HG03135 (cell line): ENCODE measurements around the gene KIF11.
"Not testable (repeated sequence)": the region's sequence is repeated elsewhere in the genome, so short reads cannot be mapped to it uniquely, and the experiment has no call there.

Experiments used
- ATAC-seq: cut with Tn5 transposase; IDR thresholded peaks from one replicate; pipeline ENCODE4 v1.9.1; 2021; ENCODE audit warnings: mild to moderate bottlenecking, moderate library complexity; ENCODE audit not compliant: unreplicated experiment

Gene KIF11

DNA sequence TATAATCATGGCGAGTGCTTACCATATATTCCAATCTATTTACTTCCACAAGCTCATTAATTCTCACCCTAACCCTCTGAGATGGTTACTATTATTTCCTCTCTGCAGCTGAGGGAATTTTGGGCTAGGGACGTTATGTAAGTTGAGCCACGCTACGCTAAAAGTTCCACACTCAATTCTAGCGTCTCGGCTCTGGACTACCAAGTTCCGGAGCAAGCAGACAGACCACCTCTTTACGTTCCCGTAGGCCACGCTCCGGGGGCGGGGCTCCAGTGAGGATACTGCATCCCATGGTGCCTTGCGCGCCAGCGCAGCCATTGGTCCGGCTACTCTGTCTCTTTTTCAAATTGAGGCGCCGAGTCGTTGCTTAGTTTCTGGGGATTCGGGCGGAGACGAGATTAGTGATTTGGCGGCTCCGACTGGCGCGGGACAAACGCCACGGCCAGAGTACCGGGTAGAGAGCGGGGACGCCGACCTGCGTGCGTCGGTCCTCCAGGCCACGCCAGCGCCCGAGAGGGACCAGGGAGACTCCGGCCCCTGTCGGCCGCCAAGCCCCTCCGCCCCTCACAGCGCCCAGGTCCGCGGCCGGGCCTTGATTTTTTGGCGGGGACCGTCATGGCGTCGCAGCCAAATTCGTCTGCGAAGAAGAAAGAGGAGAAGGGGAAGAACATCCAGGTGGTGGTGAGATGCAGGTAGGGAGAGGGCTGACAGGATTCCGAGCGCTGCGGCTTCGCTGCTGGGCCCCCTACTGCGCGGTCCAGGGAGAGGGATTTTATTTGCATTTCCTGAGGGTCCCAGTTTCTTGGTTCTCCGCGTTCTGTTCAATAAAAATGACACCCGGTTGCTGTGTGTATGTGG is at the start of gene KIF11:
KIF11 (plus strand) TSS at position 370 of the 858 bp plus-strand sequence; CDS start at position 616, 246 bp downstream.
- peak; percentile 81 for ATAC-seq

DNA sequence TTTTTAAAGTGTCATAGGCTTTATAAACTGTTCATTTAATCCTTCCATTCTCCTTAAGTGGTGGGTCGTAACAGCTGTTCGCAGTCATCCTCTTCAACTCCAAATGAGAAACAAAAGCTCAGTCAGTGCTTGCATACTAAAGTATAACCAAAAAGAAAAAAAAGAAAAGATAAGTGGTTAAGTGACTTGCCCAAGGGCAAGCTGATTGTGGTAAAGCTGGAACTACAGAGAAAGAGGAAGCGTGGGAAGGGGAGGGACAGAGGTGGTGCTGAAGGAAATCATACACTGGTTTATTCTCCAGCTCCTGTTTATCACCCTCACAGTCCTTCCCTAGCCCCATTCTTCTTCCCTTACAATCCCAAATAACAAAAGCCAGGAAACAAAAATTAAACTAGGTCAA is 48.6 kb upstream of the KIF11 start:
- no peak for ATAC-seq

DNA sequence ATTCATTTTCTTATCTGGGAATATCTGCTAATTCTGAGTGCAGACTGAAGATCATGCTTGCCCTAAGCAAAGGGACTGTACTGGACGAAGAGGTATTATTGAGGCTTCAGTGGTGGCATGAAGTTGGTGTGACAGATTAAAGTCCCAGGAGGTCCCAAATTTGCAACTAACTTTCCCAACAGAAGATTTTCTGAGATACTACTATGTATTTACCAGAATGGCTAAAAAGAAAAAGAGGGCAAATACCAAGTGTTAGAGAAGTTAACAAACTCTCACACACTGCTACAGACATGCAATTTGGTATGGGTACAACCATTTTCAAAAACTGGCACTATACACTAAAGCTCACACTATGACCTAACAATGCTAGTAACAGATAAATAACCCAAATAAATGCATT is 47.4 kb upstream of the KIF11 start:
- ATAC-seq, result no peak

DNA sequence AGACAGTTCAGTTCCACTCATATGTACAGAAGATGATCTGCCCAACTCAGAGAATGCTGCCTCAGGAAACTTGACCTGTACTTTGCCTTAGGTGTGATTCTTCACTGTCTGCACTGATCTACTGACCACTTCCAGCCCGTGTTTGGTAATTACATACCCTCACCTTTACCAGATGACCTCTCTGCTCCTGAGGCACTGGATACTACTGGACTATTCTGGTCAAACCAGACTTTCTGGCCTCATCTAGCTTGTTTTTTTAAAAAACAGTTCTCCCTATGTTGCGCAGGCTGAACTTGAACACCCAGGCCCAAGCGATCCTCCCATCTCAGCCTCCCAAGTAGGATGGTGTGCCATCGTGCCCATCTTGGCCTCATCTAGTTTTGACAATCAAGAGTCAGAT is 45.3 kb upstream of the KIF11 start:
- ATAC-seq, result no peak

DNA sequence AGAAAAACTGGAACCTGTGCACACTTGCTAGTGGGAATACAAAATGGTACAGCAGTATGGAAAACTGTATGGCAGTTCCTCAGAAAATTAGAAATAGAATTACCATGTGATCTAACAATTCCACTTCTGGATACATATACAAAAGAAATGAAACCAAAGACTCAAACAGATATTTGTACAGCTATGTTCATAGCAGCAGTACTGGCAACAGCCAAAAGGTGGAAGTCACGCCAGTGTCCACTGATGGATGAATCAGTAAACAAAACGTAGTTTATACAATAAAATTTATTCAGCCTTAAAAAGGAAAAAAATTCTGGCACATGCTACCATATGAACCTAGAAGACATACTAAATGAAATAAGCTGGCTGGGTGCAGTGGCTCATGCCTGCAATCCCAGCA is 42.0 kb upstream of the KIF11 start:
- no peak for ATAC-seq

DNA sequence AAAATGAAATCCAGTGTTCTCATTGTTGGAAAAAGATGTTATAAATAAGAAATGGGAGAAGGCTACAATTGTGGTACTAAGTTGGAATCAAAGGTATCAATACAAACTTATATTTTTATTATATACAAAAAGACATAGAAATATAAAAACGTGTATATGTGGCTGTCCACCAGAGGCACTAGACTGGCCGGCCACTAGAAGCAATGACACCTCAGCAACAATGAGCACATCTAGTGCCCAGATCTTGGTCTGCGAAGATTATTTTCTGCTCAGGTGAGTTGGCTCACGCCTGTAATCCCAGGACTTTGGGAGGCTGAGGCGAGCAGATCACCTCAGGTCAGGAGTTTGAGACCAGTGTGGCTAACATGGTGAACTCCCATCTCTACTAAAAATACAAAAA is 40.6 kb upstream of the KIF11 start:
- ATAC-seq, result no peak

DNA sequence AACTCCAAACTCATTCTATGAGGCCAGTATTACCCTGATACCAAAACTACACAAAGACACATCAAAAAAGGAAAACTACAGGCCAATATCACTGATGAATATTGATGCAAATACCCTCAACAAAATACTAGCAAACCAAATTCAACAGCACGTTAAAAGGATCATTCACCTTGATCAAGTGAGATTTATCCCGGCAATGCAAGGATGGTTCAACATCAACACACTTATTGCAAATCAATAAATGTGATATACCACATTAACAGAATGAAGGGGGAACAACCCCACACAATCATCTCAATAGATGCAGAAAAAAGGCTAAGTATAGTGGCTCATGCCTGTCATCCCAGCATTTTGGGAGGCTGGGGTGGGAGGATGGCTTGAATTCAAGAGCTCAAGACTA is 39.0 kb upstream of the KIF11 start:
- no peak for ATAC-seq

DNA sequence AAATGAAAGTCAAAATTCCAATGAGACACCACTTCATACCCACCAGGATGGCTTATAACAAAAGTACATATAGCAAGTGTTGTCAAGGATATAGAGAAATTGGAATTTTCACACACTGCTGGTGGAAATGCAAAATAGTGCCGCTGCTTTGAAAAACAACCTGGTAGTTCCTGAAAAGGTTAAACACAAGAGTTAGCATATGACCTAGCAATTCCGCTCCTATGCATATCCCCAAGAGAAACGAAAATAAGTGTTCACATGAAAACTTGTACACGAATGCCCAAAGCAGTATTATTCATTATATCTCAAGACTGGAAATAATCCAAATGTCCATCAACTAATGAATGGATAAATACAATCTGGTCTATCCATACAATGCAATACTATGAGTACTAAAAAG is 33.9 kb upstream of the KIF11 start:
- ATAC-seq, result no peak

DNA sequence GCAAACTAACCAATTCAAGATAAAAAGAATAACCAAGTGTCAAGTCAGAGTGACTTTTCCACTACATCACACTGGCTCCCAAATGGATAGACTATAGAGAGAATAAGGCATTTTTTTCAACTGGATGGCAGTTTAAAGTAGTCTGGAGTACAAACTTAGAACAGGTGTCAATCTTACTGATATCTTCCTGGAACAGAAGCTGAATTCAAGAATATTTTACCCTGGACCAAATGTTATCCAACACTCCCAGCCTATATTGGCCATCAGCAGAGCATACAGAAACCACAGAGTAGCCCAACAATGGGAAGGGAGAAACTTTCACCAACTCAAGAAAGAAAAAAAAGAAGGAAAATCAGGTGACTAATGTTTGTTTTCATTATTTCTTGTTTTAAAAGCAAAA is 30.5 kb upstream of the KIF11 start:
- ATAC-seq, result no peak

DNA sequence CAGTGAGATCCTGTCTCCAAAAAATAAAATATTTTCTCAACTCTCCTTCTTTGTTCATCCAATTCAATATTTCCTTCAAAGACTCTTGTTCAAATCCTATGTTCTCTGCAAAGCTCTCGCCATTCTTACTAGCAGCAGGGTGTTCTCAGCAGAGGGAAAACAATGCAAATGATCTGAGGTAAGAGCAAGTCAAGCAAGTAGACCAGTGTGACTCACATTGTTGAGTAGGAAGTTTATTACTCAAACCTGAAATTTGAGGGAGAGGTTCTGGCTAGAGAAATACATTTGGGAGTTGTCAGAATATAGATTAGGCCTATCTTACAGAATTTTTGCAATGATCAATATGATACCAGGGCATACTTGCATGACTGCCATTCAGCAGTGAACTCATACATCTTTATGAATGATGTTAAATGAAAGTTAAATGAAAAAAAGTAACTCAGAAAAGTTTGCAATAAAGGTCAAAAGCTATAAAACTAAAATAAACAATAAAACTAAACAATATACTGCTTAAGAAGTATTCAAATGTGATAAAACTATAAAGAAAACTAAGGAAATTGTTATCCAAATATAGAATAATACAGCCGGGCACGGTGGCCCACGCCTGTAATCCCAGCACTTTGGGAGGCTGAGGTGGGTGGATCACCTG is 24.9 kb upstream of the KIF11 start:
- ATAC-seq, result peak; percentile 58

DNA sequence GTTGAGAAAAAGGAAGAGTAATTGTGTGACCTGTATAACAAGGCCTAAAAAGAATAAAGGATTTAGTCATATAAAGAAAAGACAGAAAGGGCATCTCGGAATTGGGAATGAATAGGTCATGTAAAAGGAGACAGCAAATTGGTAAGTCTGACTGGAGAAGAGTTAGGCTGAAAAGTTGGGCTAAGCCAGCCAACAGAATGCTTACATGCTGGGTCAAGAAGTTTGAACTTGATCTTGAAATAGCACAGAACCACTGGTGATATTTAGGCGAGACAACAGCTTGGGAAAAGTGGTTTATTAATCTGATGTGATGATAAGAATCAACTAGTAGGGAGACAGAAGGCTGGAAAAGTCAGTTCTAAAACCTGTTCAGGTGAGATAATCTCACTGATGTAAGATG is 23.9 kb upstream of the KIF11 start:
- ATAC-seq, result no peak

DNA sequence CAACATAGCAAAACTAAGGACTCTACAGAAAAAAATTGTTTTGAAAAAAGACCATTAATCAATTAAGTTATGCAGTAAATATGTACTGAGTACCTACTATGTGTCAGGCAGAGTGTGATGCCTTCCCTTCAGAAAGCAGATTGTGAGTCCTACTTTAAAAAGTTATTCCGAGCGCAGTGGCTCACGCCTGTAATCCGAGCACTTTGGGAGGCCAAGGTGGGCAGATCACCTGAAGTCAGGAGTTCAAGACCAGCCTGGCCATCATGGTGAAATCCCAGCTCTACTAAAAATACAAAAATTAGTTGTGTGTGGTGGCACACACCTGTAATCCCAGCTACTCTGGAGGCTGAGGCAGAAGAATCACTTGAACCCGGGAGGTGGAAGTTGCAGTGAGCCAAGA is 23.3 kb upstream of the KIF11 start:
- ATAC-seq, result not testable (repeated sequence)

DNA sequence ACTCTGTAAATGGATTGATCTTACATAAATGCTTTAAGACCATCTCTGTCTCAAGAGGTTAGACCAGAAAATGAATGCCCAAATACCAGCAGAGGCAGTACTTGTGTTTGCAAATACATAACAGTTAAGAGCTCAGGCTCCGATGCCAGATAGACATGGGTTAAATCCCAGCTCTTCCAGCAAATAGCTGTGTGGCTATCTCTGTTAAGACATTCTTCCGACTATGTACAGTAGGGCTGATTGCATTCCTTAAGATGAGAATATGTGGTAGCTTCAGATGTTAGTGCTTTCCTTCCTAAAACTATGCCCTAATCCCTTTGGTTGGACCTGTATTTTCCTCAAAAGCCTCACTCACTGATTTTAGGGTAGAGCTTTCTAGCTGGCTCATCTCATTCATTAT is 21.3 kb upstream of the KIF11 start:
- no peak for ATAC-seq

DNA sequence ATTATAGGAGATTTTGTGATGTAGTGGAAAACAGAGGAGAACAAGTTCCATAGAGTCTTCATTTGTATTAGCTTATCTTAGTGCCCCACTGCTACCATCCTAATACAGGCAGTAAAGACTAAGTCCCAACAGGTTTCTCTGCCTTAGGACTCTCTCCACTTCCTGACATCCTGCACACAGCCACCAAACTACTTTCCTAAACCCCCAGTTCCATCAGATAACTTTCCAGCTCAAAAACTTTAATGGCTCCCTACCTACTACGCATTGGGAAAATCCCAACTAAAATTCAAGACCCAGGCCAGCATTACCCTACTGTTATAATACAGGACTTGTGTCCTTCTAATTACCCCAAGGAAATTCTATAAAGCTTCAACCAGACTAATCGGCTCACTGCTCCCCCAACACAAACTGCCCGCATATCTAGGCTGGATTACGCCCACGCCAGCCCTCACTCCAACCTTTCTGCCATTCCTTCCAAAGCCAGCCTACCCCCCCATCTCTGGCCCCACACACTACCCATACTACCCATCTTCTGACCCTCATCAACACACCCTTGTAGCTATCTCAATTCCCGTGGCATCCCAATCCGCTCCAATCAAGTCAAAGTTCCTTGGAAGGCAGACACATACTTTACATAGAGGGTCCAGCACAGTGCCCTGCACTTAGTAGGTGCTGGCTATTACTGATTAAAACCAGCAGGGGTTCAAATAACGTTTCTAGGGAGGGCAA is 20.4 kb upstream of the KIF11 start:
- no peak for ATAC-seq

DNA sequence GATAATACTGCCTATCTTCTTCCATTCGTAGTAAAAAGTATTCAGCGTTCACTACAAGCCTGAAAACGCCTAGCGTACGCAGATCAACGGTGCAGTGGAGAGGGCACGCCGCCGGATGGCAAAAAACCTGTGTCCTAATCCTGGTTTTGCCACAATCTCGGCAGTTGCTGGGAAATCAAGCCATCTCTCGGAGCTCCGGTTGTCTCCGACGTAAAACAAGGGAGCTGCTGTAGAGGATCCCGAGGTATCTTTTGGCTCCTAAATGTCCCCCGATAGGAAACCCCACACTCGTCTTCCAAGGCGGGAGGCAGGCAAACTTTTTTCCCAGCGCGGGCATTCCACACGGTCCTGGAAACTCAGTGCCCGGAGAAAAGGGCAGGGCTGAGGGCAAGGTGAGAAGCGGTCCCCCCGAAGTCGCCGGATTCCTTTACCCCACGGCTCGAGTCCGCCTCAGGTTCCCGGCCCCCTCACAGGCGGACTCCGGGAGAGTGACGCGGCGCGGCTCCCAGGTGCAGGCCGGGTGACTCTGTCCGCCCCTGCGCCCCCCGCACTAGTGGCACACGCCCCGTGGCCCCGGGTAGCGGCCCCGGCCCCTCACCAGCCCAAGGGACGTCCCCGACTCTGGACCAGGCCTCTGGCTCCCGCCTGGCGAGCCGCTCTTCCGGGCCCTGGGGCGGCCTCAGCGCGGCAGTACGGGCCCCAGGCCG is 19.7 kb upstream of the KIF11 start:
- ATAC-seq, result no peak

DNA sequence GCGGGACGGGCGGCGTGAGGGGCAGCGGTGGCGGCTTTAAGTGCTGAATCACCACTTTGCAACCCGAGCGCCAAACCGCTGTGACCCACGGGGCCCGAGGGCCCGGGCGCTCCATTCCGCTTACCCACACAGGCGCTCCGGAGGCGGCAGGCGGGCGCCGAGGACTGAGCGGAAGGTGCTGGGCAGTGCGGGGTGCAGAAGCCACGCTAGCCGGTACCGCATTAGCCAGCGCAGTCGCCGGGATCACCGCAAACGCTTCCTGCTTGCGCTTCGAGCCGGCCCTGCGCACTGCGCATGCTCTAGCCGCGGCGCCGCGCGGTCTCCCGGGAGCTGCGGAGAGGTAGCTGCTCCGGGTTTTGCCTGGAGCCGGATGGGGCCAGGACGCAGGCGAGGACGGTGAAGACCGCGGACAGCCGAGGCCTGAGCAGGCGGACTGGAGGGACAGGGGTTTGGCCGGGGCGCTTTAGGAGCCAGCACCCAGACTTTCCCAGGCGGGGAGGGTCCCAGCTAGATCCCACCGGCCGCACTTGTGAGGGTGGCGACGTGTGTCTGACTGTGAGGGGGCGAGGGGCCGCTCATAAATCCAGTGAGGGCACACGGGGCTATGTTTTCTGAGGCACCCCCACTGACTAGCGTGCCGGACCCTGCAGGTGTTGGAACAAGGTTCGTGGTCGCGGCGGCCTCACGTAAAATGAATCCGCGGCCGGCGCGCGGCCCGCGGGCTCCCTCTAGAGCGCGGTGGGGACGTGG is 19.0 kb upstream of the KIF11 start, which contains the start of gene IDE:
IDE (minus strand) TSS at position 296 of the 750 bp plus-strand sequence; CDS start at position 222, 74 bp downstream.
- ATAC-seq, result peak; percentile 68

DNA sequence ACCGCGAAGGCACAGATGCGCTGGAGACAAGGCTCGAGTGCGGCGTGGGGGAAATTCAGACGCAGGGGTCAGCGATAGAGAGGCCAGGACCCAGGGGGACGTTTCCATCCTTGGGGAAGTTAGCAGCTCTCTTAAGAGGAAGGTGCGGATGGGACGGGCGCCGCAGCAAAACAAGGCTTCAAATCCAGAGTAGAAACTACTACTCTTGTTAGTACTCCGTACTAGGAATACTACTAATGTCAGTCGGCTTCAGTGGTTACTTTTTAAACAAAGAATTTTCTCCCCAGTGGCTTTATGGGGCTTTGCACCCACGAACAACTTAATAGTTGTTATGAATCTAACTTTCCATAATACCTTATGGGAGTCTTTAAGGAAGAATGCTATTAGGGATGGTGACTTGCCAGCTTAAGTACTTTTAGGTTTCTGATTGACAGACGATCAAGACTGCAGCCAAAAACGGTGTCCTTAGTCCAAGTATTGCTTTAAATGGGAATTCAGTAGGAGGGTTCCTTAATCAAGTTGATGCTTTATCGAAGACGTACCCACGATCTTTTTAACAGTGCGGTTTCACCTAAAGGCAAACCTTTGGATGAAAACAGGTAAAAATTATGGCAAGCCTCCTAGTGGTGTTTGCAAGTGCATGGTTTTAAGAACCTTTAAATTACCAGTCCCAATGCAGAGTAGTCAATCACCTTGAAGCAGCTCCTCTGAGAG is 18.2 kb upstream of the KIF11 start:
- no peak for ATAC-seq

DNA sequence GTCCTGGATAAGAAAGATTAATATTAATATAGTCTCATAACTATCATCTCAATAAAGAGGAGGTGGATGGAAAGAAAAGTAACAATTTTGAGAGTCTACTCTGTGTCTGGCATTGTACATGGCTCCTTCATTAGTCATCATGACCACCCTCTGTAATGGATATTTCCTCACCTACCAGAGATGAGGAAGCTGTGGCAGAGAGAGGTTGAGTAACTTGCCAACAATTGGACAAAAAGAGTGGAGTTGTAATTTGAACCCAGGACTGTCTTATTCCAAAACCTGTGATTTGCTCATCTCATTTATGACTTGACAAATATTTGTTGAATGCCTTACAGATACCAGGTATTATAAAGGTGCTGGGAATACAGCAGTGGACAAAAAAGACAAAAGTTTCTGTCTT is 17.0 kb upstream of the KIF11 start:
- ATAC-seq, result no peak

DNA sequence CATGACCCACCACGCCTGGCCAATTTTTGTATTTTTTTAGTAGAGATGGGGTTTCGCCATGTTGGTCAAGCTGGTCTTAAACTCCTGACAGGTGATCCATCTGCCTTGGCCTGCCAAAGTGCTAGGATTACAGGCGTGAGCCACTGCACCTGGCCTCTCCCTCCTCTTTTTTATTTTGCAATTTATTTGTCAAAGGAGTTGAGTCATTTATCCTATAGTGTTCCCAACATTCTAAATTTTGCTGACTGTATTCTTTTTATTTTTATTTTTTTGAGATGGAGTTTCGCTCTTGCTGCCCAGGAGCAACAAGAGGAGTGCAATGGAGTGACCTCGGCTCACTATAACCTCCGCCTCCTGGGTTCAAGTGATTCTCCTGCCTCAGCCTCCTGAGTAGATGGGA is 10.6 kb upstream of the KIF11 start:
- ATAC-seq, result not testable (repeated sequence)
